GM18909 (cell line): ENCODE results near the gene PEX13.
"Not testable (repeated sequence)": the region's sequence is repeated elsewhere in the genome, so short reads cannot be mapped to it uniquely, and the experiment has no call there.

ENCODE experiments used
- ATAC-seq: cut with Tn5 transposase; IDR thresholded peaks from one replicate; pipeline ENCODE4 v1.9.1; 2021; ENCODE audit warnings: mild to moderate bottlenecking; ENCODE audit not compliant: unreplicated experiment, poor library complexity

PEX13 gene

DNA sequence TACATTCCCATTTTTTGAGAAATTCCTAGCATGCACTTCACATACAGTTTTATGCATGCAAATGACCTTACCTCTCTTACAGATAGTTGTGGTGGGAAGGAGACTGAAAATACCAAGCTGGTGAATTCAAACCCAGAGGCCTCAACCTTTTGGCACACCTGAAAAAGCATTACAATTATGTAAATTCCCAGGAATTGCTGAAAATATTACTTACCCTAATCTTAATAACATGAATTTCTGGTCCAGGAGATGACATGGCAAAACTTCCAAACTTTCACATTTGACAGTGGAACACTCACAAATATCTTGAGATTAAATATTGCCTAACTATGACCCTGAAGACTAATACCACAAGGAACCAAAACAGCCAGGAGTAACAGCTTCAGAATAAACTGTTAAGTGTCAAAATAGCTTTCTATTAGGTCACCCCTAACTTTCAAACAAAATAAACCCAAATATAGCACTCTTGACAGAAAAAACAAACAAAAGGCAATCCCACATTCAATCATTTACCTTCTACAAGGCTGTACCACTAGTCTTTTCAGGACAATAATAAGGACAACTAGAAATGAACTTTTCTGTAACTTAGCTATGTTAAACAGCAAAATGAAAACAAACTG lies 10.9 kb upstream of the PEX13 start:
- ATAC-seq, result no peak

DNA sequence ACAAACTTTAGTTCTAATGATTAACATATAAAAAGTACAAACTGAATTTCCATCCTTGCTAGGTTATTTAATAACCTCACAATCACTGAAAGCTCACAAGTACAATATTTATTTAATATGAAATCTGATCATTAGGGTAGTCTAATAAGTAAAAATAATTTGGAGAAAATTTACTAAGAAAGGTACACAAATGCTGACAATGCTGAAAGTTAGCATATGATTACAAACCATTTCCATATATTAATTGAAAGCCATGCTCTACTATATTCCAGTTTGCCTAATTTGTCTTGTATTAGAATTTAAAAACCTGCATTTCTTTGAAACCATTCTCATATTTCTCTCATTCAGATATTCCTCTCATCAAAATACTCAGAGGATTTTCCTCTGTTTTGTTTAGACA lies 8.2 kb upstream of the PEX13 start:
- no peak for ATAC-seq

DNA sequence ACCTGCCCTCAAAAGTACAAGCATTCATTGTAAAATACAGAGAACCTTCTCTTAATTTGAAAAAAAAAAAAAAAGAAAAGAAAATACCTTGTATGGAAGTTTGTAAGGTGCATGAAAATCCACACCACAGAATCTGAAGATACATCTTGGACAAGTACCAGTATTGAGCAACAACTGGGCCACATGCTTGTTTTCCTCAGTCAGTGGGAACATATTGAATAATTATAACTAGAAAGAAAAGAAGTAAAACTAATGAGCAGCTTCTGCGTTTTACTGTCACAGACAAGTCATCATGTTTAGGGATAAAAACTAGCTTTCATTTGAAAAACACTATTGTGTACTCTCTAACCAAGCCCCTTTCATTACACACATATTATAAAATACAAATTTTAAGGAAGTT lies 5.8 kb upstream of the PEX13 start:
- ATAC-seq, result no peak

GRCh38 chr2:61012303-61012702 lies 5.2 kb upstream of the PEX13 start:
- ATAC-seq, result not testable (repeated sequence)

GRCh38 chr2:61013382-61013781 lies 4.1 kb upstream of the PEX13 start:
- no peak for ATAC-seq

DNA sequence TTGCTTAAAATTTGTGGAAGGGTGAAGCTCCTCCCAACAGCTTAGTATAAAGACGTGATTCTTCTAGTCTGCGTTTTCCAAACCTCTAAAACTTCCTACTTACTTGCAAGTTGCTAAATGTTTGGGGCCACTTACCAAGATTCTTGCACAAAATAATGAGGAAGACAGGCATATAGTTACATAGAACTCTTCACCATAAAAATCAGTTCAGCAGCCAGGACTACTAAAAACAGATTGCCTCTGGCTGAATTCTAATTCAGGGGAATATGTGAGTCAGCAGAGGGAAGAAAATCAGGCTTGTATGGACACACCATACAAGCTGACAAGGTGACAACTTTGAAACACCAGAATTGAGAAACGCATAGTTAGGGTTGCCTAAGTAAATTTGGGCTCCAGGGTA lies 2.8 kb upstream of the PEX13 start:
- no peak for ATAC-seq

- no peak for ATAC-seq
Observed at GRCh38 chr2:61015976-61016375, 1.5 kb upstream of the PEX13 start.

DNA sequence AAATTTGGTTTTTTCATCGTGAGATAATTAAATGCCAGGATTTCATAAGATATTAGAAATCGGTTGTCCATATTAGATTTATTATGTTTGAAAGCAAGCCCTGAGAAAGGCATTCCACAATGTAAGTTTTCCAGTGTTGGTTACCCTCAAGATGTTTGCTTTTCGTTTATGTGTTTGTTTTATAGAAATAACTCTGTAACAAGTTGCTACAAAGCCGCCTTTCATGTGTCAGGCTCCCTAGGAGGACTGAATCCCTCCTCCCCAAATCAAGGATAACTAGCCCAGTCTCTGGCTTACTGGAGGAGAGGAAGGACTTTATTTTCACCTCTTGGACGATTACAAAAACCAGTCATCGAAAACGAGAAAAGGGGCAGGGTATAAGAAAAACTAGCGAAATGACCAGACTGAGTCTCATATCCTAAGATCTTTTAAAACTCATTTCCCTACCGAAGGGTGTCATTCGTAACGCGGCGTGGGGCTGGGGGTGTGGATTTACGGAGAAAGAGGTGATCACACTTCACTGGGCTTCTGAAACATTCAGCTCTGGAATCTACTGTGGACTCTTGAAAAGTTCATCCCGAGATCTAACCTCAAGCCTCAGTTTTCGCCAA lies 1.0 kb upstream of the PEX13 start:
- peak; percentile 4 for ATAC-seq

GRCh38 chr2:61017003-61017555 lies 441 bp upstream of the PEX13 start:
- ATAC-seq, result peak; percentile 69

DNA sequence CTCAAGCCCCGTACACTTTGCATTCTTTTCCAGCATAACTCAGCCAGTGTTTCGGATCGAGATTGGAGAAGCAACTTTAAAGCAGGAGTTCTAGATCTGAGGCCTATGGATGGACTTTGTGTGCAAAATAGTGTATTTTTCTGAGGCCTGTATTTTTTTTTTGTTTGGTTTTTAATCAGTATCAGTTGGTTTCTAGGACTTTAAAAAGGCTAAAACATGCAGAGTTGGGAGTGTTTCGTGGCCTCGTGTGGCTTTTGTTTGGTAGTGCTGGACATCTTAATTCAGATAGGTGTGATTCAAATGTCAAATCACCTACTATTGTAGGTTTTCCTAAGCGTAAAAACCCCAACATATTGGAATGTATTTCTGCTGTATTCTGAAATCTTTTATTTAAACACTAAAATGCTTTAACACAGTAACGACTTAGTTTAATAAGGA lies 817 bp downstream of the PEX13 start:
- ATAC-seq, result no peak

- ATAC-seq, result no peak
Observed at GRCh38 chr2:61018798-61019197, 1.3 kb downstream of the PEX13 start.

DNA sequence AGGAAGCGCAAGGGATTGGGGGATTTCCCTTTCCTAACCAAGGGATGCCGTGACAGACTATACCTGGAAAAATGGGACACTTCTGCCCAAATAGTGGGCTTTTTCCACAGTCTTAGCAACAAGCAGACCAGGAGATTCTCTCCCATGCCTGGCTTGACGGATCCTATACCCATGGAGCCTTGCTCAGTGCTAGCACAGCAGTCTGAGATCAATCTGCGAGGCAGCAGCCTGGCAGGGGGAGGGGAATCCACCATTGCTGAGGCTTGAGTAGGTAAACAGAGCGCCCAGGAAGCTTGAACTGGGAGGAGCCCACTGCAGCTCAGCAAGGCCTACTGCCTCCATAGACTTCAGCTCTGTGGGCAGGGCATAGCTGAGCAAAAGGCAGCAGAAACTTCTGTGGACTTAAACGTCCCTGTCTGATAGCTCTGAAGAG lies 3.7 kb downstream of the PEX13 start:
- ATAC-seq, result no peak

- no peak for ATAC-seq
Observed at GRCh38 chr2:61023670-61024069, 6.2 kb downstream of the PEX13 start.

- no peak for ATAC-seq
Observed at GRCh38 chr2:61029533-61029932, 12.0 kb downstream of the PEX13 start.

DNA sequence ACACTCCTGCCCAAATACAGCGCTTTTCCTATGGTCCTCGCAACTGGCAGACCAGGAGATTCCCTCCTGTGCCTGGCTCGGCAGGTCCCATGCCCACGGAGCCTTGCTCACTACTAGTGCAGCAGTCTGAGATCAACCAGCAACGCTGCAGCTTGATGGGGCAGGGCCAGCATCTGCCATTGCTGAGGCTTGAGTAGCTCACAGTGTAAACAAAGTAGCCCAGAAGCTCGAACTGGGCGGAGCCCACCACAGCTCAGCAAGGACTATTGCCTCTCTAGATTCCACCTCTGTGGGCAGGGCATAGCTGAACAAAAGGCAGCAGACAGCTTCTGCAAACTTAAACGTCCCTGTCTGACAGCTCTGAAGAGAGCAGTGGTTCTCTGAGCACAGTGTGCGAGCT lies 17.1 kb downstream of the PEX13 start:
- not testable (repeated sequence) for ATAC-seq

DNA sequence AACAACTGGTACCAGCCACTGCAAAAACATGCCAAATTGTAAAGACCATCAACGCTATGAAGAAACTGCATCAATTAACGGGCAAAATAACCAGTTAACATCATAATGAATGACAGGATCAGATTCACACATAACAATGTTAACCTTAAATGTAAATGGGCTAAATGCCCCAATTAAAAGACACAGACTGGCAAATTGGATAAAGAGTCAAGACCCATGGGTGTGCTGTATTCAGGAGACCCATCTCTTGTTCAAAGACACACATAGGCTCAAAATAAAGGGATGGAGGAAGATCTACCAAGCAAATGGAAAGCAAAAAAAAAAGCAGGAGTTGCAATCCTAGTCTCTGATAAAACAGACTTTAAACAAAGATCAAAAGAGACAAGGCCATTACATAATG lies 19.1 kb downstream of the PEX13 start:
- not testable (repeated sequence) for ATAC-seq

- no peak for ATAC-seq
Observed at GRCh38 chr2:61042807-61043206, 25.3 kb downstream of the PEX13 start.

- ATAC-seq, result no peak
Observed at GRCh38 chr2:61044636-61045035, 27.1 kb downstream of the PEX13 start.

GRCh38 chr2:61045226-61045625 lies 27.7 kb downstream of the PEX13 start:
- ATAC-seq, result no peak

- ATAC-seq, result no peak
Observed at GRCh38 chr2:61045999-61046398, 28.5 kb downstream of the PEX13 start.

- no peak for ATAC-seq
Observed at GRCh38 chr2:61055557-61055956, 38.0 kb downstream of the PEX13 start.

DNA sequence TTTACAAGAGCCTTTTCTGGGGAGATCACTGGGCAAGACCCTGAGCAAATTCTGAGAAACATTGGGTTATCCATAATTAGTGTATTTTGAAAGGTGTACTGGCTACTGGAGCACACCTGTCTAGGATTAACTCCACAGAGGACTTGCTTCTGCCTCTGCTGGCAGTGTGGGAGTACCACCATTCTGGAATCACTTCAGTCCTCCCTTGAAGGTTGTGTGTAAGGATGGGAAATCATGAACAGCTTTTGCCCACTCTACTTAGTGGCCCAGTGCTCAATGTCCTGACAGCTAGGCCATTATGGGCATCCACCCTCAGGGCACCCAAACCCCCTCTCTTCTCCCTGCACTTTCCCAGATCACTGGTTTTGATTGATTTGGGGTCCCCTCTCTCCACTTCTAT lies 40.0 kb downstream of the PEX13 start:
- ATAC-seq, result no peak
